Kidney epithelial cell (primary cell): ENCODE results near the gene HMCN1. TPM values are rescaled to one million over a fixed set of nuclear protein-coding genes. Genes with fewer than 3 reads are reported as not detected.

ENCODE experiments used
- DNase-seq: peaks from one replicate; pipeline ENCODE4 v3.0.0-alpha.2; 2010; ENCODE audit warnings: low read depth
- H3K27me3 ChIP-seq: 2 replicates; pipeline ENCODE4 v1.6.0; 2011; ENCODE audit warnings: low read length; ENCODE audit not compliant: control insufficient read depth, insufficient read depth
- H3K36me3 ChIP-seq: 2 replicates; pipeline ENCODE4 v1.5.1; 2011; ENCODE audit warnings: low read length; ENCODE audit not compliant: control insufficient read depth, insufficient read depth
- H3K4me3 ChIP-seq: 2 replicates; pipeline ENCODE4 v1.5.1; 2011; ENCODE audit warnings: low read depth, mild to moderate bottlenecking, control low read depth, low read length
- total RNA-seq: library from RNA; depleted of rRNA; stranded (reverse); fragments of >200 nt; gene quantifications from 2 replicates; pipeline ENCODE4 v1.2.3, GENCODE V29; 2015
- TF ChIP-seq, protein P1 (sequence below): IDR thresholded peaks from 2 replicates; pipeline ENCODE4 v1.5.1; 2011; ENCODE audit warnings: mild to moderate bottlenecking, moderate library complexity, low read length, control low read depth, inconsistent platforms; ENCODE audit not compliant: insufficient read depth, poor library complexity, severe bottlenecking

The HMCN1 gene
- total RNA-seq, 1 donor from 2014 or later, result 1.3 TPM

DNA sequence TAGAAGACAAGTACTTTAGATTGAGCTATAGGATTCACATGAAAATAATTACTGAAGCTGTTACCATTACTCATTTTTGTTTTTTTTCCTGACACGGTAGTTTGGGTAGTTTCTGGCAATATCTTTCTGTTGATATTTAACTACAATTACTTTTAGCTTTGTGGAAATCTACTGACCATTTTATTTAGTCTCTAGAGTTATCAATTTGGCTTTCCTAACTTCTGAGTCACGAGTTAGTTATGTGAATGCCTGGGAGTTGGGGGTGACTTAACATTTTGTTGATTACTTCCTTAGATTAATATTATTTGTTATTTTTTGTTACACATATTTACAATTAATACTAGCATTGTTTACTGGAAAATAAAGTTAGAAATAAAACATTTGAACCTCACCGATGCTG is 160.6 kb downstream of the HMCN1 start:
- TF ChIP-seq, protein P1, sequence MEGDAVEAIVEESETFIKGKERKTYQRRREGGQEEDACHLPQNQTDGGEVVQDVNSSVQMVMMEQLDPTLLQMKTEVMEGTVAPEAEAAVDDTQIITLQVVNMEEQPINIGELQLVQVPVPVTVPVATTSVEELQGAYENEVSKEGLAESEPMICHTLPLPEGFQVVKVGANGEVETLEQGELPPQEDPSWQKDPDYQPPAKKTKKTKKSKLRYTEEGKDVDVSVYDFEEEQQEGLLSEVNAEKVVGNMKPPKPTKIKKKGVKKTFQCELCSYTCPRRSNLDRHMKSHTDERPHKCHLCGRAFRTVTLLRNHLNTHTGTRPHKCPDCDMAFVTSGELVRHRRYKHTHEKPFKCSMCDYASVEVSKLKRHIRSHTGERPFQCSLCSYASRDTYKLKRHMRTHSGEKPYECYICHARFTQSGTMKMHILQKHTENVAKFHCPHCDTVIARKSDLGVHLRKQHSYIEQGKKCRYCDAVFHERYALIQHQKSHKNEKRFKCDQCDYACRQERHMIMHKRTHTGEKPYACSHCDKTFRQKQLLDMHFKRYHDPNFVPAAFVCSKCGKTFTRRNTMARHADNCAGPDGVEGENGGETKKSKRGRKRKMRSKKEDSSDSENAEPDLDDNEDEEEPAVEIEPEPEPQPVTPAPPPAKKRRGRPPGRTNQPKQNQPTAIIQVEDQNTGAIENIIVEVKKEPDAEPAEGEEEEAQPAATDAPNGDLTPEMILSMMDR, result no peak
- no peak overlapping the region for H3K4me3 ChIP-seq
- DNase-seq, result no peak
- no peaks in the 10 kb centered on the region for H3K36me3 ChIP-seq
- H3K27me3 ChIP-seq, result no peaks in the 10 kb centered on the region

DNA sequence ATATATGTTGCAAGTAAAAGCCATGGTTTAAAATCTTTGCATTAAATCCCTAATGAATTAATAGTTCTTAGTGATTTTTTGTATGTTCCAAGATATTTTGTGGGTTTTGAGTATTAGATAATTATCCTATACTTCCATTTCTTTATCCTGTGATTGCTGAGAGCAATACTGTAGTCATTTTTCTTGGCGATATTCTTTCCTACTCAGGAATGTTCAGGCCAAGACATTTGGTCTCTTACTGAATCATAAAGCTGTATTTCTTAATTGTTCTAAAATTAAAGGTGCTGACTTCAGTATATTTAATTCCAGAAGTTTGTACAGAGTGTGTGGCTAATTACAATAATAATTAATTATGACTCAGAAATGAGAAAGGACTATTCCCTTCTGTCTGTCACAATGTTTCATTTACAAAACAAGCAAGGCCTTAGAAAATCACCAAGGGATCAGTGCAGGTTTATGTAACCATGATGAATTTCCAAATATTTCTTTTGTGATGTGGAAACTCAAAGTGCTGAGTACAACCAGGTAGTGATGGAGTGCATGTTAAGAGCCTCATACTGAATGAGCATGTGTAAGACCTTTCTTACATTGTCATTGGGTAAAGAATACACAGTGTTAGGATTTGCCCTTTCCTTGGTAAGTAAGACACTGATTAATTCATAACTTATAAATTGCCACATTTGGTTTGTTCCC is 161.2 kb downstream of the HMCN1 start:
- DNase-seq, result no peak
- no peaks in the 10 kb centered on the region for H3K27me3 ChIP-seq
- no peaks in the 10 kb centered on the region for H3K36me3 ChIP-seq
- H3K4me3 ChIP-seq, result no peak overlapping the region
- TF ChIP-seq, protein P1, result no peak

DNA sequence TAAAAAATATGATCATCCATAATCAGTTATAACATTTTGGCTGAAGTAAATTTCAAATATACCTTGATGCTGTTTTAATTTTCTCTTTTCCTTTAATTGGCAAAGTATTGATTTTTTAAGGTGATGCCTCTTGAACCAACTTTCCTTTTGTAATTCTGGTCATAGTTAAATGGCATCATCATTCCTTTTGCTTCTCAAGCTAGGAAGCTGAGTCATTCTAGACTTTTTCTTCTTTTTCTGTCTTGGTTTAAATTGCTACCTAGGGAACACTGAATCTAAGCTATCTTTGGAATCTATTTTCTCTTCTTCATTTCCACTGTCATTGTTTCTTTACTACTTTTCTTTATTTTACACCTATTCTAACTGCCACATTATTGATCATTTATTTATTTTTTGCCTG is 162.7 kb downstream of the HMCN1 start:
- H3K4me3 ChIP-seq, result no peak overlapping the region
- no peaks in the 10 kb centered on the region for H3K27me3 ChIP-seq
- DNase-seq, result no peak
- no peaks in the 10 kb centered on the region for H3K36me3 ChIP-seq
- TF ChIP-seq, protein P1, result no peak

DNA sequence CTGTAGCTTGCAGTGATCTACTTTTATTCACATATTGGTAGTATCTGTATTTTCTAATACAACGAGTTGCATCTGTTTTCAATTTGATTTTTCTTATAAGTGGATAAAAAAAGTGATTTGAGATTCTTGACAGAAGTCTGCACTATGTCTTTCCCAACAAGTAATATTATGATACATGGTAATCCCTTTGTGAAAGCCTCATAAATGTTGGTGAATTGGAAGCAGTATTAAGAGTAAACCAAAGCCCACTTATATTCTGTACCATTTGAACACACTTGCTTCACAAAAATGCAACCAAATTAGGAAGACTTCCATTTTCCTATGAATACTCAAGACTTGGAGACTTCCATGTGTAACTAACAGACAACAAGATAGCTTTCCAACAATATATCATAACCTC is 172.0 kb downstream of the HMCN1 start:
- DNase-seq, result no peak
- H3K36me3 ChIP-seq, result no peaks in the 10 kb centered on the region
- H3K4me3 ChIP-seq, result no peak overlapping the region
- TF ChIP-seq, protein P1, result no peak
- H3K27me3 ChIP-seq, result no peaks in the 10 kb centered on the region

DNA sequence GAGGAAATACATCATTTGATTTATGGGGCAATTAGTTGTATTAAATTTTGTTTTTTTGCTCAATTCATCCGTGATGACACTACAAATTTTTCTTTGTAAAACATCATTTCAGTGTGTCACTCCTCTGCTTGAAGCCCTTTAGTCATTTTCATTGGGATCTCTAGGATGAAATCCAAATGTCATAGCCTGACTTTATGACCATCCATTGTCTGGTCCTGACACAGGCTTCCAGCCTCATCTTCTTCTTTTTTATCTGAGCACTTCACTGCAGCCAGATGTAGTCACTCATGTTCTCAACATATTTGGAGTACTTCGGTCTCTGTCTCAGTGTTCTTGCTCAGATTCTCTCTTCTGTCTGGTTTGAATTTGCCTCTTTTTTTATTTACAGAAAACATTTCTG is 173.1 kb downstream of the HMCN1 start:
- TF ChIP-seq, protein P1, result no peak
- Histone ChIP-seq H3K36me3 (no peaks in the 10 kb centered on the region), H3K4me3 (no peak overlapping the region), H3K27me3 (no peaks in the 10 kb centered on the region)
- no peak for DNase-seq

DNA sequence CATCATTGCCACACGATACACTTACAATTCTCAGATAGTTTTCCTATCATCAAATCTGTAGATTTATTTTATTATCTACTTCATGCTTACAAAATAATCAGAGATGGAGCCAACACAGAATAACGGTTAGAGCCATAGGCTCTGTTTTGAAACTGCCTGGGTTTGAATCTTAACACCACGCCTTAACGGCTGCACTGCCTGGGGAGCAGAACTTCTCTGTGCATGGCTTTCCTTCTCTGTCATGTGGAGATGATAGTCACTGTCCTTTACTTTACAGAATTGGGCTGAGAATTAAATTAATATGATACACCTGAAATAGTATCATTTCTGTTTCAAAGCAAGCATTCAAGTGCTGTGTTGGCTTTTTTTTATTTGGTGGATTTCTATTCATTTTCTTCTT is 177.8 kb downstream of the HMCN1 start:
- TF ChIP-seq, protein P1, result no peak
- Histone ChIP-seq H3K36me3 (no peaks in the 10 kb centered on the region), H3K27me3 (no peaks in the 10 kb centered on the region), H3K4me3 (no peak overlapping the region)
- no peak for DNase-seq
